ENCODE data around the gene PRDX3. TPM values are rescaled to one million over a fixed set of nuclear protein-coding genes. Genes with fewer than 3 reads are reported as not detected.
"Not testable (repeated sequence)": the region's sequence is repeated elsewhere in the genome, so short reads cannot be mapped to it uniquely, and the experiment has no call there.

PRDX3 gene
- polyA plus RNA-seq, 1 of the 3 experiments (the other 2 are of a cell fraction), result 193 TPM

- Histone ChIP-seq H3K27ac (ENCODE audit: low read depth in 2 of 2, low read length in 1 of 2) (no peak overlapping the region), H3K4me3 (ENCODE audit: low read depth in 2 of 2, low read length in 1 of 2) (no peak overlapping the region), H3K79me2 (ENCODE audit: insufficient read depth) (no peaks in the 10 kb centered on the region), H2AFZ (ENCODE audit: low read depth) (no peak overlapping the region), H3K9me2 (no peaks in the 10 kb centered on the region), H3K9ac (no peak overlapping the region), H3K4me1 (ENCODE audit: control insufficient read depth in 1 of 2, insufficient read depth in 2 of 2, low read depth in 1 of 2, low read length in 1 of 2) (no peaks in the 10 kb centered on the region), H3K27me3 (ENCODE audit: insufficient read depth) (no peaks in the 10 kb centered on the region), H4K20me1 (ENCODE audit: insufficient read depth) (no peaks in the 10 kb centered on the region), H3K36me3 (replicated peaks in 1 of 2; ENCODE audit: control insufficient read depth in 1 of 2, insufficient read depth in 2 of 2, low read length in 1 of 2) (peaks cover 10 to 20% of the 10 kb centered on the region in 2 experiments), H3K9me3 (no peaks in the 10 kb centered on the region), H3F3A (replicated peaks; ENCODE audit: insufficient read depth) (peaks cover under 1% of the 10 kb centered on the region), H3K4me2 (no peak overlapping the region)
- 99% methylated on average over 11 of the region's 12 CpGs for WGBS (ENCODE audit: low lambda C conversion rate)
- no peak for TF ChIP-seq TAF1 (IDR thresholded peaks at IDR 0.05; ENCODE audit: borderline replicate concordance, low read depth, low read length)
- POLR2A ChIA-PET, result interaction anchor here (0.9 kb wide), 1 partner anchor 18 kb away, joined by 3 read pairs; no protein-coding TSS in a partner anchor
- DNase-seq, result no peak
- CTCF ChIA-PET, result interaction anchor here (0.6 kb wide), 1 partner anchor 157 kb away, joined by 3 read pairs; no protein-coding TSS in a partner anchor
Measured at GRCh38 chr10:119153661-119154060, 25.0 kb downstream of the PRDX3 start.

DNA sequence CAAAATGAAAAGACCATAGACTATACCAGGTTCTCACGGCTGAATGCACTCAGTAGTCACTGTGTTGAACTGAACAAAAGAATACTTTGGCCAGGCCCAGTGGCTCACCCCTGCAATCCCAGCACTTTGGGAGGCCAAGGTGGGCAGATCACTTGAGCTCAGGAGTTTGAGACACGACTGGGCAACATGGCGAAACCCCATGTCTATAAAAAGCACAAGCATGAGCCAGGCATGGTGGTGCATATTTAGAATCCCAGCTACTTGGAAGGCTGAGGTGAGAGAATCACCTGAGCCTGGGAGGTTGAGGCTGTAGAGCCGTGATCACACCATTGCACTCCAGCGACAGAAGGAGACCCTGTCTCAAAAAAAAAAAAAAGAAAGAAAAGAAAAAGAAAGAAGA is 25.6 kb downstream of the PRDX3 start:
- ChIA-PET CTCF (no interaction called here), POLR2A (interaction anchor here (0.9 kb wide), 1 partner anchor 17 kb away, joined by 3 read pairs; no protein-coding TSS in a partner anchor)
- DNase-seq, result no peak
- no peaks in the 10 kb centered on the region for H3K4me1 ChIP-seq (ENCODE audit: control insufficient read depth in 1 of 2, insufficient read depth in 2 of 2, low read depth in 1 of 2, low read length in 1 of 2)
- H4K20me1 ChIP-seq (ENCODE audit: insufficient read depth), result no peaks in the 10 kb centered on the region
- no peaks in the 10 kb centered on the region for H3K27me3 ChIP-seq (ENCODE audit: insufficient read depth)
- no peak overlapping the region for H3K4me3 ChIP-seq (ENCODE audit: low read depth in 2 of 2, low read length in 1 of 2)
- no peaks in the 10 kb centered on the region for H3K9me3 ChIP-seq
- no peak overlapping the region for H3K4me2 ChIP-seq
- peaks cover 10 to 20% of the 10 kb centered on the region in 2 experiments for H3K36me3 ChIP-seq (replicated peaks in 1 of 2; ENCODE audit: control insufficient read depth in 1 of 2, insufficient read depth in 2 of 2, low read length in 1 of 2)
- WGBS (ENCODE audit: low lambda C conversion rate), result 99% methylated on average over 5 of the region's 5 CpGs
- no peaks in the 10 kb centered on the region for H3K79me2 ChIP-seq (ENCODE audit: insufficient read depth)
- no peak overlapping the region for H2AFZ ChIP-seq (ENCODE audit: low read depth)
- no peak for TF ChIP-seq FOSL2 (IDR thresholded peaks at IDR 0.05; ENCODE audit: borderline replicate concordance, low read depth)
- no peaks in the 10 kb centered on the region for H3K9me2 ChIP-seq
- no peak overlapping the region for H3K9ac ChIP-seq
- H3F3A ChIP-seq (replicated peaks; ENCODE audit: insufficient read depth), result peaks cover 3% of the 10 kb centered on the region
- H3K27ac ChIP-seq (ENCODE audit: low read depth in 2 of 2, low read length in 1 of 2), result no peak overlapping the region

GRCh38 chr10:119151601-119152000 is 27.0 kb downstream of the PRDX3 start:
- H2AFZ ChIP-seq (ENCODE audit: low read depth); H3K4me1 ChIP-seq (ENCODE audit: control insufficient read depth in 1 of 2, insufficient read depth in 2 of 2, low read depth in 1 of 2, low read length in 1 of 2); CTCF ChIA-PET; H3K9me3 ChIP-seq; H3K79me2 ChIP-seq (ENCODE audit: insufficient read depth); POLR2A ChIA-PET; H3F3A ChIP-seq (replicated peaks; ENCODE audit: insufficient read depth); H3K27ac ChIP-seq (ENCODE audit: low read depth in 2 of 2, low read length in 1 of 2); H3K9ac ChIP-seq; H3K9me2 ChIP-seq; H3K4me3 ChIP-seq (ENCODE audit: low read depth in 2 of 2, low read length in 1 of 2); H4K20me1 ChIP-seq (ENCODE audit: insufficient read depth); H3K27me3 ChIP-seq (ENCODE audit: insufficient read depth); DNase-seq; H3K4me2 ChIP-seq: not testable (repeated sequence)
- peaks cover 8 to 16% of the 10 kb centered on the region in 2 experiments for H3K36me3 ChIP-seq (replicated peaks in 1 of 2; ENCODE audit: control insufficient read depth in 1 of 2, insufficient read depth in 2 of 2, low read length in 1 of 2)
- WGBS (ENCODE audit: low lambda C conversion rate), result 85% methylated on average over 6 of the region's 6 CpGs

DNA sequence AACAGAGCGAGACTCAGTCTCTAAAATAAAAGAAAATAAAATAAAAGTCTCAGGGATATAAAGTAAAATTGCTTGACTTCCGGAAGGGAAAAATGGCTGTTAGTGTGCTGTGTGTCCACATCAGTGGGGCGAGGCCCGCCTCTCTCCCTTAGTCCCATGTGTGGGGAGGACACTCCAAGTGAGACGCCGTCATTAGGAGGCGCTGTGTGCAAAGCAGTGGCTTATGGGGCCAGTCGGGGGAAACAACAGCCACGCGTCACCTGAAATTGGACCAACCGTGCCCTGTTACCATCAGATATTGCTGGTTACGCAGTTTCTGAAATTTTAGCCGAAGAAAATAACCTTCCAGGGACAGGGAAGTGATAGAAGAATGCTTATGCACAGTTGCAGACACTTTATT is 28.9 kb downstream of the PRDX3 start:
- Histone ChIP-seq H3K27ac (ENCODE audit: low read depth in 2 of 2, low read length in 1 of 2) (no peak overlapping the region), H3K9me3 (no peaks in the 10 kb centered on the region), H2AFZ (ENCODE audit: low read depth) (no peak overlapping the region), H3K9me2 (no peaks in the 10 kb centered on the region), H3K36me3 (replicated peaks in 1 of 2; ENCODE audit: control insufficient read depth in 1 of 2, insufficient read depth in 2 of 2, low read length in 1 of 2) (peaks cover 8 to 10% of the 10 kb centered on the region in 2 experiments), H3K4me3 (ENCODE audit: low read depth in 2 of 2, low read length in 1 of 2) (no peak overlapping the region), H4K20me1 (ENCODE audit: insufficient read depth) (no peaks in the 10 kb centered on the region), H3K9ac (no peak overlapping the region), H3K79me2 (ENCODE audit: insufficient read depth) (no peaks in the 10 kb centered on the region), H3K4me1 (ENCODE audit: control insufficient read depth in 1 of 2, insufficient read depth in 2 of 2, low read depth in 1 of 2, low read length in 1 of 2) (no peaks in the 10 kb centered on the region), H3K4me2 (no peak overlapping the region), H3K27me3 (ENCODE audit: insufficient read depth) (no peaks in the 10 kb centered on the region), H3F3A (replicated peaks; ENCODE audit: insufficient read depth) (peaks cover 3% of the 10 kb centered on the region)
- ChIA-PET CTCF (interaction anchor here (0.8 to 1.6 kb wide), 2 partner anchors 10 to 11 kb away, joined by 3 read pairs; no protein-coding TSS in a partner anchor), POLR2A (no interaction called here)
- DNase-seq, result peak; percentile 34
- 84% methylated on average over 11 of the region's 13 CpGs for WGBS (ENCODE audit: low lambda C conversion rate)
- TF ChIP-seq, protein P1, sequence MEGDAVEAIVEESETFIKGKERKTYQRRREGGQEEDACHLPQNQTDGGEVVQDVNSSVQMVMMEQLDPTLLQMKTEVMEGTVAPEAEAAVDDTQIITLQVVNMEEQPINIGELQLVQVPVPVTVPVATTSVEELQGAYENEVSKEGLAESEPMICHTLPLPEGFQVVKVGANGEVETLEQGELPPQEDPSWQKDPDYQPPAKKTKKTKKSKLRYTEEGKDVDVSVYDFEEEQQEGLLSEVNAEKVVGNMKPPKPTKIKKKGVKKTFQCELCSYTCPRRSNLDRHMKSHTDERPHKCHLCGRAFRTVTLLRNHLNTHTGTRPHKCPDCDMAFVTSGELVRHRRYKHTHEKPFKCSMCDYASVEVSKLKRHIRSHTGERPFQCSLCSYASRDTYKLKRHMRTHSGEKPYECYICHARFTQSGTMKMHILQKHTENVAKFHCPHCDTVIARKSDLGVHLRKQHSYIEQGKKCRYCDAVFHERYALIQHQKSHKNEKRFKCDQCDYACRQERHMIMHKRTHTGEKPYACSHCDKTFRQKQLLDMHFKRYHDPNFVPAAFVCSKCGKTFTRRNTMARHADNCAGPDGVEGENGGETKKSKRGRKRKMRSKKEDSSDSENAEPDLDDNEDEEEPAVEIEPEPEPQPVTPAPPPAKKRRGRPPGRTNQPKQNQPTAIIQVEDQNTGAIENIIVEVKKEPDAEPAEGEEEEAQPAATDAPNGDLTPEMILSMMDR (IDR thresholded peaks at IDR 0.05), result peak; percentile 33
- TF ChIP-seq EZH2phosphoT487 (IDR thresholded peaks at IDR 0.05; ENCODE audit: borderline replicate concordance, low read depth), result no peak
- TF ChIP-seq RCOR1 (IDR thresholded peaks at IDR 0.05; ENCODE audit: low read length), result no peak
- TF ChIP-seq ELF1 (IDR thresholded peaks at IDR 0.05), result no peak
- no peak for TF ChIP-seq EP300 (IDR thresholded peaks at IDR 0.05; ENCODE audit: borderline replicate concordance in 1 of 2, low read depth in 1 of 2, low read length in 1 of 2)
- no peak for TF ChIP-seq GATA2 (CRISPR knock-in tag; IDR thresholded peaks at IDR 0.05)
- TF ChIP-seq TEAD4 (IDR thresholded peaks at IDR 0.05; ENCODE audit: borderline replicate concordance, insufficient read depth), result no peak
- TF ChIP-seq, protein P2, sequence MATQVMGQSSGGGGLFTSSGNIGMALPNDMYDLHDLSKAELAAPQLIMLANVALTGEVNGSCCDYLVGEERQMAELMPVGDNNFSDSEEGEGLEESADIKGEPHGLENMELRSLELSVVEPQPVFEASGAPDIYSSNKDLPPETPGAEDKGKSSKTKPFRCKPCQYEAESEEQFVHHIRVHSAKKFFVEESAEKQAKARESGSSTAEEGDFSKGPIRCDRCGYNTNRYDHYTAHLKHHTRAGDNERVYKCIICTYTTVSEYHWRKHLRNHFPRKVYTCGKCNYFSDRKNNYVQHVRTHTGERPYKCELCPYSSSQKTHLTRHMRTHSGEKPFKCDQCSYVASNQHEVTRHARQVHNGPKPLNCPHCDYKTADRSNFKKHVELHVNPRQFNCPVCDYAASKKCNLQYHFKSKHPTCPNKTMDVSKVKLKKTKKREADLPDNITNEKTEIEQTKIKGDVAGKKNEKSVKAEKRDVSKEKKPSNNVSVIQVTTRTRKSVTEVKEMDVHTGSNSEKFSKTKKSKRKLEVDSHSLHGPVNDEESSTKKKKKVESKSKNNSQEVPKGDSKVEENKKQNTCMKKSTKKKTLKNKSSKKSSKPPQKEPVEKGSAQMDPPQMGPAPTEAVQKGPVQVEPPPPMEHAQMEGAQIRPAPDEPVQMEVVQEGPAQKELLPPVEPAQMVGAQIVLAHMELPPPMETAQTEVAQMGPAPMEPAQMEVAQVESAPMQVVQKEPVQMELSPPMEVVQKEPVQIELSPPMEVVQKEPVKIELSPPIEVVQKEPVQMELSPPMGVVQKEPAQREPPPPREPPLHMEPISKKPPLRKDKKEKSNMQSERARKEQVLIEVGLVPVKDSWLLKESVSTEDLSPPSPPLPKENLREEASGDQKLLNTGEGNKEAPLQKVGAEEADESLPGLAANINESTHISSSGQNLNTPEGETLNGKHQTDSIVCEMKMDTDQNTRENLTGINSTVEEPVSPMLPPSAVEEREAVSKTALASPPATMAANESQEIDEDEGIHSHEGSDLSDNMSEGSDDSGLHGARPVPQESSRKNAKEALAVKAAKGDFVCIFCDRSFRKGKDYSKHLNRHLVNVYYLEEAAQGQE (IDR thresholded peaks at IDR 0.05; ENCODE audit: low read depth, low read length), result no peak
- TF ChIP-seq FOXM1 (IDR thresholded peaks at IDR 0.05; ENCODE audit: low read depth), result no peak

Data from SK-N-SH (cell line).